K562 (cell line): ENCODE results near the gene RBMX. TPM values are rescaled to one million over a fixed set of nuclear protein-coding genes. Genes with fewer than 3 reads are reported as not detected.
A peak's percentile ranks its signal among the peaks of the same experiment; 100 is the strongest.

Source experiments
- ATF7 ChIP-seq: fragments of 450-650 bp; IDR thresholded peaks from 2 replicates; pipeline ENCODE4 v1.7.1; 2014; ENCODE audit warnings: mild to moderate bottlenecking, moderate library complexity
- BDP1 ChIP-seq: IDR thresholded peaks from 3 replicates; pipeline ENCODE4 v1.6.1; 2011; ENCODE audit not compliant: insufficient read length, insufficient read depth
- CBX5 ChIP-seq: IDR thresholded peaks from 2 replicates; pipeline ENCODE4 v1.6.1; 2014; ENCODE audit warnings: low read depth, borderline replicate concordance
- CEBPB ChIP-seq: fragments of 450-650 bp; IDR thresholded peaks from 2 replicates; pipeline ENCODE4 v1.6.1; 2016; ENCODE audit warnings: missing genetic modification characterization, missing compliant biosample characterization
- CHD2 ChIP-seq: IDR thresholded peaks from 2 replicates; pipeline ENCODE4 v1.6.1; 2011; ENCODE audit warnings: low read depth, low read length
- CREBBP ChIP-seq: IDR thresholded peaks from one replicate; pipeline ENCODE4 v1.6.1; 2012; ENCODE audit warnings: low read depth, mild to moderate bottlenecking, control low read depth, inconsistent platforms, low read length
- CXXC5 ChIP-seq: fragments of 250-450 bp; sonication (Bioruptor Pico); IDR thresholded peaks from 2 replicates; pipeline ENCODE4 v1.8.0; 2022; ENCODE audit warnings: inconsistent platforms, mild to moderate bottlenecking, moderate library complexity
- HDAC1 ChIP-seq, 2 experiments: fragments of 450-650 bp; IDR thresholded peaks; 2 replicates each; pipeline ENCODE4 v1.6.1; 2016 to 2017; ENCODE audit warnings: inconsistent platforms in 1 of 2, mild to moderate bottlenecking in 1 of 2, moderate library complexity in 1 of 2
- HNRNPK ChIP-seq: fragments of 200-400 bp; formaldehyde crosslinking; IDR thresholded peaks from one replicate; pipeline ENCODE4 v1.6.1; 2018; ENCODE audit warnings: mild to moderate bottlenecking, low read depth, low read length; ENCODE audit not compliant: poor library complexity, severe bottlenecking
- JUN ChIP-seq, 2 experiments: sonication (generic) in 1 of 2; formaldehyde crosslinking in 1 of 2; IDR thresholded peaks; 2 replicates each; pipeline versions ENCODE4 v1.6.1 to v1.8.0; 2012 to 2022; ENCODE audit warnings: borderline replicate concordance in 2 of 2, mild to moderate bottlenecking in 2 of 2, improper control_type of control experiment in 1 of 2, low read depth in 1 of 2, low read length in 1 of 2, missing genetic modification reagents in 1 of 2
- KDM2B ChIP-seq: fragments of 250-450 bp; sonication (Bioruptor Pico); IDR thresholded peaks from 2 replicates; pipeline ENCODE4 v1.8.0; 2021; ENCODE audit warnings: mild to moderate bottlenecking, moderate library complexity
- MBD2 ChIP-seq: sonication (generic); IDR thresholded peaks from 2 replicates; pipeline ENCODE4 v1.6.1; 2016; ENCODE audit warnings: low read depth, borderline replicate concordance
- MCM5 ChIP-seq: fragments of 450-650 bp; IDR thresholded peaks from 2 replicates; pipeline ENCODE4 v1.6.1; 2016; ENCODE audit warnings: low read depth
- NFIC ChIP-seq: fragments of 450-650 bp; IDR thresholded peaks from 2 replicates; pipeline ENCODE4 v1.6.1; 2017; ENCODE audit warnings: mild to moderate bottlenecking, inconsistent platforms
- NR3C1 ChIP-seq: sonication (generic); formaldehyde crosslinking; IDR thresholded peaks from 2 replicates; pipeline ENCODE4 v1.8.1; 2022; ENCODE audit warnings: missing genetic modification reagents
- OTX1 ChIP-seq: fragments of 450-650 bp; formaldehyde crosslinking; IDR thresholded peaks from 2 replicates; pipeline ENCODE4 v1.4.0; 2022; ENCODE audit warnings: mild to moderate bottlenecking
- PHF8 ChIP-seq: fragments of 200-600 bp; sonication (generic); IDR thresholded peaks from 2 replicates; pipeline ENCODE4 v1.6.1; 2012; ENCODE audit warnings: mixed run types, mild to moderate bottlenecking, inconsistent platforms, low read length, moderate library complexity, borderline replicate concordance
- POU5F1 ChIP-seq: fragments of 150-350 bp; IDR thresholded peaks from 2 replicates; pipeline ENCODE4 v1.6.1; 2014; ENCODE audit warnings: borderline replicate concordance, low read length, low read depth, mild to moderate bottlenecking; ENCODE audit not compliant: partially characterized antibody
- PRPF4 ChIP-seq: fragments of 200-400 bp; formaldehyde crosslinking; IDR thresholded peaks from one replicate; pipeline ENCODE4 v1.6.1; 2017; ENCODE audit warnings: low read length, low read depth, mild to moderate bottlenecking; ENCODE audit not compliant: insufficient read depth, poor library complexity, severe bottlenecking
- SMARCB1 ChIP-seq: IDR thresholded peaks from 2 replicates; pipeline ENCODE4 v1.6.1; 2011; ENCODE audit warnings: improper control_type of control experiment, low read depth; ENCODE audit not compliant: insufficient read length
- SP1 ChIP-seq: sonication (generic); formaldehyde crosslinking; IDR thresholded peaks from 2 replicates; pipeline ENCODE4 v1.8.1; 2022; ENCODE audit warnings: mild to moderate bottlenecking, missing genetic modification reagents
- TBL1XR1 ChIP-seq, 2 experiments: IDR thresholded peaks; 2 replicates each; pipeline ENCODE4 v1.6.1; 2012; ENCODE audit warnings: improper control_type of control experiment in 2 of 2, low read length in 2 of 2, mild to moderate bottlenecking in 1 of 2
- polyA plus RNA-seq, 8 experiments: library from polyadenylated mRNA; depleted of rRNA in 4 of 8; stranded (reverse) in 5 of 8; unstranded in 3 of 8; fragments of >200 nt; fragmentation: Nextera tagmentation in 2 of 8; fragmentation: Illumina TruSeq in 1 of 8; extraction: Ambion mirVana in 2 of 8; extraction: Trizol in 1 of 8; gene quantifications; 2 replicates each; pipeline versions ENCODE4 v1.2.1 to v1.2.3, GENCODE V29; 2011 to 2014; ENCODE audit warnings: inconsistent platforms in 1 of 8, missing spikeins in 1 of 8
- total RNA-seq, 7 experiments: library from RNA; depleted of rRNA in 6 of 7; stranded (reverse); fragments of >200 nt in 6 of 7; fragmentation: Illumina TruSeq in 2 of 7; extraction: Trizol in 2 of 7; gene quantifications; 2 replicates each; pipeline versions ENCODE4 v1.2.1 to v1.2.3, GENCODE V29; 2011 to 2021; ENCODE audit warnings: low replicate concordance in 1 of 7
- TF ChIP-seq, protein P1 (sequence below), 2 experiments: fragments of 250-450 bp in 1 of 2; fragments of 450-650 bp in 1 of 2; sonication (Bioruptor Pico) in 1 of 2; IDR thresholded peaks; 2 replicates each; pipeline versions ENCODE4 v1.6.1 to v1.8.0; 2016 to 2021; ENCODE audit warnings: mild to moderate bottlenecking in 2 of 2, moderate library complexity in 2 of 2, missing compliant biosample characterization in 1 of 2, missing genetic modification characterization in 1 of 2
- TF ChIP-seq, protein P2 (sequence below): fragments of 250-450 bp; sonication (Bioruptor Pico); IDR thresholded peaks from 2 replicates; pipeline ENCODE4 v1.8.0; 2021; ENCODE audit warnings: mild to moderate bottlenecking, moderate library complexity
- TF ChIP-seq, protein P3 (sequence below): sonication (generic); formaldehyde crosslinking; IDR thresholded peaks from 2 replicates; pipeline ENCODE4 v1.8.0; 2022; ENCODE audit warnings: mild to moderate bottlenecking, missing genetic modification reagents
- TF ChIP-seq, protein P4 (sequence below): sonication (generic); formaldehyde crosslinking; IDR thresholded peaks from 2 replicates; pipeline ENCODE4 v1.8.0; 2022; ENCODE audit warnings: mild to moderate bottlenecking, missing genetic modification reagents

RBMX gene
- total and polyA plus RNA-seq, 9 of the 15 experiments (the other 6 are each of a cell fraction or from before 2014, with no cell fraction given), result 405 to 671 (median 540) TPM

DNA sequence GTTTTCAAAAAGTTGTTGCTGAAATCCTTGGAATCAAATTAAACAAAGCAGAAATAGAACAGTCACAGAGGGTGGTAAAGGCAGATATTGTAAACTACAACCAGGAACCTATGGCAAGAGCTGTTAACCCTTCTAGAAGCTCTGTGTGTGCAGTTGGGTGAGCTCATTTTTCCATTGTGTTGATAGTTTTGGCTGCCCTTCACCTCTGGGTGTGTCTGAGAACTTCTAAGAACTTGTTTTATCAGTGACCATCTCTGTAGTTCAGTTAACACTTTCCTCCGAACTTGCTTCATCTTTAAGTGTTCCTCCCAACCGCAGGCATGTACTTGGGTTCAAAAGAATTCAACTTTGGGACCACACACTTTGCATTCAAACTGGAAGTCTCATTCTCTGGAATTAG, 32.7 kb downstream of the RBMX start (continued):
- TF ChIP-seq JUN (IDR thresholded peaks at IDR 0.05; ENCODE audit: borderline replicate concordance, low read depth, low read length) (peak; percentile 53; the same call in 1 of the 2 replicates), JUN (CRISPR knock-in tag; IDR thresholded peaks at IDR 0.05; ENCODE audit: borderline replicate concordance) (no peak), PHF8 (no peak), OTX1 (CRISPR knock-in tag) (no peak), NFIC (no peak), HNRNPK (no peak), ATF7 (peak; percentile 83), BDP1 (no peak), CREBBP (no peak), KDM2B (CRISPR knock-in tag) (no peak), MBD2 (0 out of 2 replicates have a peak, but pooled peaks have one; percentile 23), POU5F1 (no peak), CBX5 (no peak), CEBPB (peak; percentile 88), CHD2 (no peak), MCM5 (no peak), CXXC5 (CRISPR knock-in tag) (0 out of 2 replicates have a peak, but pooled peaks have one; percentile 24), HDAC1 (IDR thresholded peaks at IDR 0.05) (0 out of 4 replicates have a peak, but pooled peaks of 1 of the 2 experiments have one; percentile 61), PRPF4 (no peak), SMARCB1 (no peak), SP1 (CRISPR knock-in tag) (no peak), NR3C1 (no peak), TBL1XR1 (IDR thresholded peaks at IDR 0.05; ENCODE audit: low read length in 2 of 2) (peak in 1 of 2 experiments; percentile 68; a peak in 2 of 4 replicates)
- TF ChIP-seq, protein P1, sequence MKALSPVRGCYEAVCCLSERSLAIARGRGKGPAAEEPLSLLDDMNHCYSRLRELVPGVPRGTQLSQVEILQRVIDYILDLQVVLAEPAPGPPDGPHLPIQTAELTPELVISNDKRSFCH (CRISPR knock-in tag; IDR thresholded peaks at IDR 0.05), result no peak
- TF ChIP-seq, protein P1 (tag; IDR thresholded peaks at IDR 0.05), result no peak
- TF ChIP-seq, protein P2, sequence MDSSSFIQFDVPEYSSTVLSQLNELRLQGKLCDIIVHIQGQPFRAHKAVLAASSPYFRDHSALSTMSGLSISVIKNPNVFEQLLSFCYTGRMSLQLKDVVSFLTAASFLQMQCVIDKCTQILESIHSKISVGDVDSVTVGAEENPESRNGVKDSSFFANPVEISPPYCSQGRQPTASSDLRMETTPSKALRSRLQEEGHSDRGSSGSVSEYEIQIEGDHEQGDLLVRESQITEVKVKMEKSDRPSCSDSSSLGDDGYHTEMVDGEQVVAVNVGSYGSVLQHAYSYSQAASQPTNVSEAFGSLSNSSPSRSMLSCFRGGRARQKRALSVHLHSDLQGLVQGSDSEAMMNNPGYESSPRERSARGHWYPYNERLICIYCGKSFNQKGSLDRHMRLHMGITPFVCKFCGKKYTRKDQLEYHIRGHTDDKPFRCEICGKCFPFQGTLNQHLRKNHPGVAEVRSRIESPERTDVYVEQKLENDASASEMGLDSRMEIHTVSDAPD (CRISPR knock-in tag), result no peak
- TF ChIP-seq, protein P3, sequence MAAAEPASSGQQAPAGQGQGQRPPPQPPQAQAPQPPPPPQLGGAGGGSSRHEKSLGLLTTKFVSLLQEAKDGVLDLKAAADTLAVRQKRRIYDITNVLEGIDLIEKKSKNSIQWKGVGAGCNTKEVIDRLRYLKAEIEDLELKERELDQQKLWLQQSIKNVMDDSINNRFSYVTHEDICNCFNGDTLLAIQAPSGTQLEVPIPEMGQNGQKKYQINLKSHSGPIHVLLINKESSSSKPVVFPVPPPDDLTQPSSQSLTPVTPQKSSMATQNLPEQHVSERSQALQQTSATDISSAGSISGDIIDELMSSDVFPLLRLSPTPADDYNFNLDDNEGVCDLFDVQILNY (CRISPR knock-in tag), result no peak
- TF ChIP-seq, protein P4, sequence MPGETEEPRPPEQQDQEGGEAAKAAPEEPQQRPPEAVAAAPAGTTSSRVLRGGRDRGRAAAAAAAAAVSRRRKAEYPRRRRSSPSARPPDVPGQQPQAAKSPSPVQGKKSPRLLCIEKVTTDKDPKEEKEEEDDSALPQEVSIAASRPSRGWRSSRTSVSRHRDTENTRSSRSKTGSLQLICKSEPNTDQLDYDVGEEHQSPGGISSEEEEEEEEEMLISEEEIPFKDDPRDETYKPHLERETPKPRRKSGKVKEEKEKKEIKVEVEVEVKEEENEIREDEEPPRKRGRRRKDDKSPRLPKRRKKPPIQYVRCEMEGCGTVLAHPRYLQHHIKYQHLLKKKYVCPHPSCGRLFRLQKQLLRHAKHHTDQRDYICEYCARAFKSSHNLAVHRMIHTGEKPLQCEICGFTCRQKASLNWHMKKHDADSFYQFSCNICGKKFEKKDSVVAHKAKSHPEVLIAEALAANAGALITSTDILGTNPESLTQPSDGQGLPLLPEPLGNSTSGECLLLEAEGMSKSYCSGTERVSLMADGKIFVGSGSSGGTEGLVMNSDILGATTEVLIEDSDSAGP (CRISPR knock-in tag), result no peak
